ENCODE measurements around the gene ATXN10.
"Not testable (repeated sequence)": the region's sequence is repeated elsewhere in the genome, so short reads cannot be mapped to it uniquely, and the experiment has no call there.

Gene ATXN10

GRCh38 chr22:45642986-45643385, 28.6 kb upstream of the ATXN10 start:
- DNase-seq (ENCODE audit: low read depth): no peak

GRCh38 chr22:45644714-45645113, 26.9 kb upstream of the ATXN10 start:
- no peak for DNase-seq (ENCODE audit: low read depth)

- no peak for DNase-seq (ENCODE audit: low read depth)
Measured at GRCh38 chr22:45645150-45645525, 26.5 kb upstream of the ATXN10 start.

- peak; percentile 67 for DNase-seq (ENCODE audit: low read depth)
Measured at GRCh38 chr22:45645526-45646414, 25.9 kb upstream of the ATXN10 start.

- no peak for DNase-seq (ENCODE audit: low read depth)
Measured at GRCh38 chr22:45647532-45648225, 24.0 kb upstream of the ATXN10 start.

- DNase-seq (ENCODE audit: low read depth): no peak
Measured at GRCh38 chr22:45648301-45649117, 23.1 kb upstream of the ATXN10 start.

GRCh38 chr22:45649809-45650208, 21.8 kb upstream of the ATXN10 start:
- DNase-seq (ENCODE audit: low read depth): no peak

- no peak for DNase-seq (ENCODE audit: low read depth)
Measured at GRCh38 chr22:45650721-45651120, 20.9 kb upstream of the ATXN10 start.

GRCh38 chr22:45651931-45652528, 19.6 kb upstream of the ATXN10 start:
- DNase-seq (ENCODE audit: low read depth): no peak

GRCh38 chr22:45656577-45656976, 15.1 kb upstream of the ATXN10 start:
- DNase-seq (ENCODE audit: low read depth): no peak

GRCh38 chr22:45657701-45658100, 13.9 kb upstream of the ATXN10 start:
- DNase-seq (ENCODE audit: low read depth): no peak

GRCh38 chr22:45664136-45664646, 7.4 kb upstream of the ATXN10 start:
- DNase-seq (ENCODE audit: low read depth): no peak

GRCh38 chr22:45667486-45667885, 4.1 kb upstream of the ATXN10 start:
- no peak for DNase-seq (ENCODE audit: low read depth)

GRCh38 chr22:45670363-45670762, 1.3 kb upstream of the ATXN10 start:
- not testable (repeated sequence) for DNase-seq (ENCODE audit: low read depth)

- no peak for DNase-seq (ENCODE audit: low read depth)
Measured at GRCh38 chr22:45670981-45671782, 452 bp upstream of the ATXN10 start.

- peak; percentile 6 for DNase-seq (ENCODE audit: low read depth)
Measured at GRCh38 chr22:45672564-45673481, 1.2 kb downstream of the ATXN10 start.

GRCh38 chr22:45673482-45674175, 2.0 kb downstream of the ATXN10 start:
- no peak for DNase-seq (ENCODE audit: low read depth)

GRCh38 chr22:45676024-45676423, 4.4 kb downstream of the ATXN10 start:
- no peak for DNase-seq (ENCODE audit: low read depth)

- no peak for DNase-seq (ENCODE audit: low read depth)
Measured at GRCh38 chr22:45677063-45677462, 5.4 kb downstream of the ATXN10 start.
